Measurements from ENCODE around the gene LIPK. TPM values are rescaled to one million over a fixed set of nuclear protein-coding genes. Genes with fewer than 3 reads are reported as not detected.

Gene LIPK
- total RNA-seq, 1 donor from 2014 or later: not detected

- ATAC-seq: no peak
- intact Hi-C loops (cut with DNase I): no loop called here
- DNase-seq (ENCODE audit: missing footprints): no peak
These were observed 58.1 kb downstream of the LIPK start for GRCh38 chr10:88764110-88764509.

GRCh38 chr10:88765816-88766215 is 59.8 kb downstream of the LIPK start:
- DNase-seq (ENCODE audit: missing footprints): no peak
- no peak for ATAC-seq
- intact Hi-C loops (cut with DNase I): no loop called here

GRCh38 chr10:88769384-88769783 is 63.3 kb downstream of the LIPK start:
- ATAC-seq (no peak), DNase-seq (ENCODE audit: missing footprints) (no peak)
- intact Hi-C loops (cut with DNase I): no loop called here

GRCh38 chr10:88781206-88781605 is 75.2 kb downstream of the LIPK start:
- DNase-seq (ENCODE audit: missing footprints) (no peak), ATAC-seq (no peak)
- intact Hi-C loops (cut with DNase I): no loop called here

- no peak for DNase-seq (ENCODE audit: missing footprints)
- intact Hi-C loops (cut with DNase I): no loop called here
- no peak for ATAC-seq
These were observed 76.2 kb downstream of the LIPK start for GRCh38 chr10:88782222-88782621.

- DNase-seq (ENCODE audit: missing footprints): no peak
These were observed 77.7 kb downstream of the LIPK start for GRCh38 chr10:88783724-88784123.

GRCh38 chr10:88786032-88786770 is 80.2 kb downstream of the LIPK start:
- intact Hi-C loops (cut with DNase I): loop anchor here (5.0 kb wide), 1 partner anchor 99 kb away; no protein-coding TSS in a partner anchor
- DNase-seq (ENCODE audit: missing footprints): no peak
- ATAC-seq: no peak

More at GRCh38 chr10:88783724-88784123, 77.7 kb downstream of the LIPK start:
- intact Hi-C loops (cut with DNase I): no loop called here
- no peak for ATAC-seq

GRCh38 chr10:88787463-88787862 is 81.4 kb downstream of the LIPK start:
- no peak for DNase-seq (ENCODE audit: missing footprints)
- intact Hi-C loops (cut with DNase I): loop anchor here (5.0 kb wide), 1 partner anchor 100 kb away; no protein-coding TSS in a partner anchor
- ATAC-seq: no peak

- ATAC-seq (no peak), DNase-seq (ENCODE audit: missing footprints) (no peak)
- intact Hi-C loops (cut with DNase I): loop anchor here (5.0 kb wide), 1 partner anchor 102 kb away; no protein-coding TSS in a partner anchor
These were observed 82.9 kb downstream of the LIPK start for GRCh38 chr10:88788924-88789323.

- intact Hi-C loops (cut with DNase I): no loop called here
- ATAC-seq (no peak), DNase-seq (ENCODE audit: missing footprints) (no peak)
These were observed 85.9 kb downstream of the LIPK start for GRCh38 chr10:88791924-88792323.

GRCh38 chr10:88792661-88793060 is 86.6 kb downstream of the LIPK start:
- intact Hi-C loops (cut with DNase I): no loop called here
- DNase-seq (ENCODE audit: missing footprints) (peak; percentile 77), ATAC-seq (peak; percentile 65)

GRCh38 chr10:88793712-88794299 is 87.8 kb downstream of the LIPK start:
- ATAC-seq (no peak), DNase-seq (ENCODE audit: missing footprints) (no peak)
- intact Hi-C loops (cut with DNase I): no loop called here

- ATAC-seq (no peak), DNase-seq (ENCODE audit: missing footprints) (no peak)
- intact Hi-C loops (cut with DNase I): no loop called here
These were observed 88.7 kb downstream of the LIPK start for GRCh38 chr10:88794731-88795130.

- ATAC-seq (no peak), DNase-seq (ENCODE audit: missing footprints) (no peak)
- intact Hi-C loops (cut with DNase I): no loop called here
These were observed 94.4 kb downstream of the LIPK start for GRCh38 chr10:88800152-88801125.

Other genes starting within 250 kb of the LIPK start
- gene RNLS, start 122.9 kb upstream of the LIPK start, total RNA-seq: 20.6 TPM
- gene LIPJ, start 119.5 kb upstream of the LIPK start, total RNA-seq: not detected
- gene LIPF, start 41.8 kb upstream of the LIPK start, total RNA-seq: not detected
- not detected for gene LIPN, start 53.8 kb downstream of the LIPK start, total RNA-seq
- not detected for gene LIPM, start 96.5 kb downstream of the LIPK start, total RNA-seq
- gene ANKRD22, start 145.6 kb downstream of the LIPK start, total RNA-seq: not detected
- 2.0 TPM for gene STAMBPL1, start 174.0 kb downstream of the LIPK start, total RNA-seq
- gene ACTA2, start 246.5 kb downstream of the LIPK start, total RNA-seq: 75.2 TPM

Measured in Right ventricle myocardium inferior (tissue), 1 donor.